Measurements from ENCODE around the gene C16orf89.
"Not testable (repeated sequence)": the region's sequence is repeated elsewhere in the genome, so short reads cannot be mapped to it uniquely, and the experiment has no call there.

Gene C16orf89

GRCh38 chr16:5056352-5056751 is 9.4 kb downstream of the C16orf89 start:
- TF ChIP-seq, protein P1, sequence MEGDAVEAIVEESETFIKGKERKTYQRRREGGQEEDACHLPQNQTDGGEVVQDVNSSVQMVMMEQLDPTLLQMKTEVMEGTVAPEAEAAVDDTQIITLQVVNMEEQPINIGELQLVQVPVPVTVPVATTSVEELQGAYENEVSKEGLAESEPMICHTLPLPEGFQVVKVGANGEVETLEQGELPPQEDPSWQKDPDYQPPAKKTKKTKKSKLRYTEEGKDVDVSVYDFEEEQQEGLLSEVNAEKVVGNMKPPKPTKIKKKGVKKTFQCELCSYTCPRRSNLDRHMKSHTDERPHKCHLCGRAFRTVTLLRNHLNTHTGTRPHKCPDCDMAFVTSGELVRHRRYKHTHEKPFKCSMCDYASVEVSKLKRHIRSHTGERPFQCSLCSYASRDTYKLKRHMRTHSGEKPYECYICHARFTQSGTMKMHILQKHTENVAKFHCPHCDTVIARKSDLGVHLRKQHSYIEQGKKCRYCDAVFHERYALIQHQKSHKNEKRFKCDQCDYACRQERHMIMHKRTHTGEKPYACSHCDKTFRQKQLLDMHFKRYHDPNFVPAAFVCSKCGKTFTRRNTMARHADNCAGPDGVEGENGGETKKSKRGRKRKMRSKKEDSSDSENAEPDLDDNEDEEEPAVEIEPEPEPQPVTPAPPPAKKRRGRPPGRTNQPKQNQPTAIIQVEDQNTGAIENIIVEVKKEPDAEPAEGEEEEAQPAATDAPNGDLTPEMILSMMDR (conservative IDR thresholded peaks at IDR 0.05; ENCODE audit: low read depth) = no peak
- no peak for DNase-seq (ENCODE audit: low spot score)
- CTCF ChIA-PET = no interaction called here
- POLR2A ChIA-PET (ENCODE audit: low non-redundant PET) = no interaction called here
- no peak overlapping the region for H3K27ac ChIP-seq

DNA sequence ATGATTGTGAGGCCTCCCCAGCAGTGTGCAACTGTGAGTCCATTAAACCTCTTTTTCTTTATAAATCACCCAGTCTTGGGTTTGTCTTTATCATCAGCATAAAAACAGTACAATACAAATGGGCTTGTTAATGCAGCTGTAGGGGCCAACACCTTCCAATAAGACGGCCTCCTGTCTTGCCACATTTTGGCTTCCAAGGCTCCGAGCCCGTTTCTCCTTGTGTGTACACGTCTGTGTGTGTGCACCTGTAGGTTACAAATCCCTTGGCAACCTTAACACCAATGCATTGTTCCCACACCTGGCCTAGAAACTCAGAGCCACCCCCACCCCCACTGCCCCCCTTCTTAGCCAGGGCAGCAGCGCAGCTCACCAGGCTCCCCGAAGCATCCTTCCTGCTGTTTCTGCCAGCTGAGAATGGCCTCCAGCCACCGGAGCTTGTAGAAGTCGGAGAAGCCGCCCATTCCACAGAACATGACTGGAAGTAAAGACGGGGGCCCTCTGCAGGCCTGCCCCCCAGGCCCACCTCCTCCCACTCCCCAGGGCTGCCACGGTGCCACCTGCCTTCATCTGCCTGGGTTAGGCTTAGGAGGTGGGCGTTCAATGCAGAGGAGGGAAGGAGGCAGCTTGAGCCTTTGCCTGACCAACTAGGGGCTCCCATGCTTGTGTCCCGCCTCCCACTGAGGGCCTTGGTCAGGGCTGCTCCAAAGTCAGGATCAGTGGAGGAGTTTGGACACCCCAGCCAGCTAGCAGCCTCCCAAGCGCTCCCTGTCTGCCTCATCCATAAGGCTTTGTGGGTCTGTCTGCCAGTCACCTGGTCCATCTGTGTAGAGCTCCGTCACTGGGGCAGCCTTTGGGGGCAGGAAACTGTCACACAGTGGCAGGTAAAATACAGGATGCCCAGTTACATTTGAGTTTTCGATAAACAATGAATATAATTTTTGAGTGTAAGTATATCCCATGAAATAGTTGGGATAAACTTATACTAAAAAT is 10.6 kb downstream of the C16orf89 start:
- TF ChIP-seq, protein P1 (conservative IDR thresholded peaks at IDR 0.05; ENCODE audit: low read depth) = no peak
- CTCF ChIA-PET = interaction anchor here (0.5 kb wide), 1 partner anchor 31 kb away, joined by 3 read pairs; no protein-coding TSS in a partner anchor
- DNase-seq (ENCODE audit: low spot score) = no peak
- no peak overlapping the region for H3K27ac ChIP-seq
- POLR2A ChIA-PET (ENCODE audit: low non-redundant PET) = no interaction called here

DNA sequence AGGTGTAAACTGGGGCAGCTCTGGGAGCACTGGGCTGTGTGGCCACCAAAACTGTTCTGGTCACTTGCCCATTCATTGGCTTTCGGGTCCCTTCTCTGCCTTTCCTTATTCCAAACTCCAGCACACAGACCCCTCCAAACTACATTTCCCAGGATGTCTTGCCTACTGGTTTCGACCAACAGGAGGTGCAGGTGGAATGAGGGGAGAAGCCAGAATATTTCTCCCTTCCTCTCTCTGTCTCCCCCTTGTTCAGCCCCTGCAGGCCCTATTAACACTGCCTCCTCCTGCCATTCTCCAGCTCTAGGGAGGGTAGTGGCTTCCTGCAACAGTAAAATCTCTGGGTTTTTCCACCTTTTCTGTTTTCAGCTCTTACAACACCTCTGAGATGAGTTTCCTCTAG is 18.8 kb downstream of the C16orf89 start:
- H3K27ac ChIP-seq = no peak overlapping the region
- POLR2A ChIA-PET (ENCODE audit: low non-redundant PET) = no interaction called here
- CTCF ChIA-PET = no interaction called here
- TF ChIP-seq, protein P1 (conservative IDR thresholded peaks at IDR 0.05; ENCODE audit: low read depth) = no peak
- no peak for DNase-seq (ENCODE audit: low spot score)

DNA sequence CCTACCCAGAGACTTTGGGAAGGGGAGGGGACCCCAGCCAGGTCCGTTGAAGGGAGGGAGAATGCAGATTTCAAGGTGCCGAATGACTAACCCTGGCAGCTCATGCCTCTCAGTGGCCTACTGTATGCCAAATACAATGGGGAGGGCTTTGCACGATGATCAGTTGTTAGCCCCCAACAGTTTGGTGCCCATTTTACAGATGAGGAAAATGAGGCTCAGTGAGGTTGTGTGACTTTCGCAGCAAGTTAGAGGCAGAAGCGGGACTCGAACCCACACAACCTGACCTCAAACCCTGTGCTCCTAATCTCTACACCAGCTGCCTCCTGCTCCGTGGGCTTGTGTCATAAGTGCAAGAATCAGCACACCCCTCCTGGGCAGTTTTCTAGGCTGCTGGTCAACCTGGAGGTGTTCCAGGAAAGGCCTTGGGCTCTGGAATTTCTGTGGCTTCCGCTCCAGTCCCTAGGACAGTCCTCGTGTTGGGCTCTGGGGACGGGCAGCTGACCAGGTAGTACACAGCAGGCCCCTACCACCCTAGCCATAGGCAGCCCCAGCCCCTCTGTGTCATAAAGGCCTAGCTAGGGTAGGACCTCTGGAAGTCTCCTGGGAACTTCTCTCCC is 20.1 kb downstream of the C16orf89 start:
- TF ChIP-seq, protein P1 (conservative IDR thresholded peaks at IDR 0.05; ENCODE audit: low read depth) = no peak
- CTCF ChIA-PET = no interaction called here
- no peak for DNase-seq (ENCODE audit: low spot score)
- POLR2A ChIA-PET (ENCODE audit: low non-redundant PET) = no interaction called here
- no peak overlapping the region for H3K27ac ChIP-seq

- CTCF ChIA-PET; H3K27ac ChIP-seq; DNase-seq (ENCODE audit: low spot score); POLR2A ChIA-PET (ENCODE audit: low non-redundant PET): not testable (repeated sequence)
Measured at GRCh38 chr16:5044581-5044980, 21.2 kb downstream of the C16orf89 start.

DNA sequence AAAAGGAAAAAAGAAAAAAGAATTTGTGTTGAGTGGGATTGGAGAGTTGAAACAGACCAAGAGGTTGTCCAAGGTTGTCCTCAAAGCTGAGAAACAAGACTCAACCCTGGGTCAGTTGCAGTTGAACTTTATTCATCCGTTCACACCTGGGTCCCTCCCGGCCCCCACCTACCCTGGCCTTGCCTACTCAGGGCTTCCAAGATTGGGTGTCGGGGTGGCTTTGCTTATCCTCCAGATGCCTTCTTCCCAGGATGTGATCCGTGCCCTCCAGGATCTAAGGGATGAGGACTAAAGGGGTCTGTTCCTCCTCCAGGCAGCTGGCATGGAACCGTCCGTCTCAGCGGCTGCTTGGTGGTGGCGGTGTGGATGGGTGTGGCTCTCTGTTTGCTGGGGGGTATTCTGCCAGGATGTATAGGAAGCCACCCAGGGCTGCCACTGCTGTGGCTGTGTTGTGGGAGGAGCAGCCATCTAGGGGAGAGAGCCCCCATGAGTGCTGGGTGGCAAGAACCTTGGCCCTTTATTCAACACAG is 21.7 kb downstream of the C16orf89 start:
- DNase-seq (ENCODE audit: low spot score) = no peak
- ChIA-PET POLR2A (ENCODE audit: low non-redundant PET) (no interaction called here), CTCF (no interaction called here)
- H3K27ac ChIP-seq = no peak overlapping the region
- TF ChIP-seq, protein P1 (conservative IDR thresholded peaks at IDR 0.05; ENCODE audit: low read depth) = no peak

All from RWPE1 (cell line).